ENCODE data around the gene WFS1. TPM values are rescaled to one million over a fixed set of nuclear protein-coding genes. Genes with fewer than 3 reads are reported as not detected.

Gene WFS1, protein sequence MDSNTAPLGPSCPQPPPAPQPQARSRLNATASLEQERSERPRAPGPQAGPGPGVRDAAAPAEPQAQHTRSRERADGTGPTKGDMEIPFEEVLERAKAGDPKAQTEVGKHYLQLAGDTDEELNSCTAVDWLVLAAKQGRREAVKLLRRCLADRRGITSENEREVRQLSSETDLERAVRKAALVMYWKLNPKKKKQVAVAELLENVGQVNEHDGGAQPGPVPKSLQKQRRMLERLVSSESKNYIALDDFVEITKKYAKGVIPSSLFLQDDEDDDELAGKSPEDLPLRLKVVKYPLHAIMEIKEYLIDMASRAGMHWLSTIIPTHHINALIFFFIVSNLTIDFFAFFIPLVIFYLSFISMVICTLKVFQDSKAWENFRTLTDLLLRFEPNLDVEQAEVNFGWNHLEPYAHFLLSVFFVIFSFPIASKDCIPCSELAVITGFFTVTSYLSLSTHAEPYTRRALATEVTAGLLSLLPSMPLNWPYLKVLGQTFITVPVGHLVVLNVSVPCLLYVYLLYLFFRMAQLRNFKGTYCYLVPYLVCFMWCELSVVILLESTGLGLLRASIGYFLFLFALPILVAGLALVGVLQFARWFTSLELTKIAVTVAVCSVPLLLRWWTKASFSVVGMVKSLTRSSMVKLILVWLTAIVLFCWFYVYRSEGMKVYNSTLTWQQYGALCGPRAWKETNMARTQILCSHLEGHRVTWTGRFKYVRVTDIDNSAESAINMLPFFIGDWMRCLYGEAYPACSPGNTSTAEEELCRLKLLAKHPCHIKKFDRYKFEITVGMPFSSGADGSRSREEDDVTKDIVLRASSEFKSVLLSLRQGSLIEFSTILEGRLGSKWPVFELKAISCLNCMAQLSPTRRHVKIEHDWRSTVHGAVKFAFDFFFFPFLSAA
- 3.7 TPM for total RNA-seq

DNA sequence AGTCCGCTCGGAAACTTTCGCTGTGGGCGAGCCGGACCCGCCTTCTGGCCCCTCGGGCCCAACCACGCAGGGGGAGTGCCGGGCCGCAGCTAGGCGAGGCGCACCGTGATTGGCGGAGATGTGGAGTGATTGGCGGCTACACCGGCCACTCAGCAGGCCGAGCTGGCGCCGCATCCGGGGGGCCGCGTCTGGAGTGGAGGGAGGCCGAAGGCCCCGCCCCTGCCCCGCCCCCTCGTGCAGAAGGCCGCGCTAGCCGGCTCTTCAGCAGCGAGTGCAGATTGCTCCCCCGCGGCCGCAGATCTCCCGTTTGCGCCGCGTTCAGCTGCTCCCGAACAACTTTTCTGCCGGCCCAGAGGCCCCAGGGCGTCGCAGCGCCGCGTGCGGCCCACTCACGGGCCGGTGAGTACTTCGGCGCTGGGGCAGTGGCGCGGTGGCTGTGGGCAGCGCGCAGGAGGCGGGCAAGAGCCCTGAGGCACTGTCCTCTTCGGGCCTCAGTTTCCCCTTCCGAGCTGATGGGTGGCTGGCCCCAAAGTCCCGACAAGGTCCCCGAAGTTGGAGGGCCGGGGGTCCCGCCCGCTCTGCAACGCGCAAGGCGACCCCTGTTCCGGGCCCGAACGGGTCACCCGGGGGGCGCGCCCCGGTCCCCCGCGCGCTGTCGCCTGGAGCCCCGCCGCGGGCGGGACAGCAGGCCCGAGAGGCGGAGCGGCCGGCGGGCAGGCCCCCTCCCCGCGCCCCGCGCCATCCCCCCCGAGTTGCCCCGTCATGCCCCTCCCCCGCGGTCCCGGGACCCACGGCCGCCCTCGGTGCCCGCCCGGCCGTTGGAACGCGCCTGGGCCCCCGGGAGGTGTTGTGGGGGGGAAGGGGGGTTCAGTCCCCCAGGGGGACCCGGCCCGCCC is at the start of gene WFS1:
WFS1 (plus strand) TSS at position 235 of the 896 bp plus-strand sequence. CDS start 7,606 bp downstream, outside the sequence.
- peak; percentile 100 for ATAC-seq

DNA sequence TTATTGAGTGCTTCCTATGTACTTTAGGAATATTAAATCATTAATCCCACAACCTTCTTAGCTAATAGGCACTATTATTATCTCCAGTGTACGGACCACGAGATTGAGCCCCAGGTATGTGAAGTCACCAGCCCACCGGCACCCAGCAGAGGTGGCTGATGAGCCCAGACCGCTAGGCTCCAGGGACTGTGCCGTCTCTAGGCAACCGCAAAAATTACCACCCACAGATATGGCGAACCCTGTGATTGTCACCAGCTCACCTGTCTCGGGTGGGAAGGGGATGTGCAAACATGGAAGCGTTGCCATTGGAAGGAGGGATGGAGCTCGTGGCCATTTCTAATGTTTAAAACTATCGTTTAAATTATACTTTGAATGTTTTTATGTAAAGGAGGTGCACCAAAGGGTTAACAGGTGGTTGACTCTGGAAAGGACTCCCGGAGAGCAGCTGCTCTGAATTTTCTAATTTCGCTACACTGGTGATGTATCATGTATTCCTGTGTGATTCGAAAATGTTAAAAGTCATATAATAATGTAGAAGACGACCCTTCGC is 48.3 kb upstream of the WFS1 start:
- no peak for ATAC-seq

DNA sequence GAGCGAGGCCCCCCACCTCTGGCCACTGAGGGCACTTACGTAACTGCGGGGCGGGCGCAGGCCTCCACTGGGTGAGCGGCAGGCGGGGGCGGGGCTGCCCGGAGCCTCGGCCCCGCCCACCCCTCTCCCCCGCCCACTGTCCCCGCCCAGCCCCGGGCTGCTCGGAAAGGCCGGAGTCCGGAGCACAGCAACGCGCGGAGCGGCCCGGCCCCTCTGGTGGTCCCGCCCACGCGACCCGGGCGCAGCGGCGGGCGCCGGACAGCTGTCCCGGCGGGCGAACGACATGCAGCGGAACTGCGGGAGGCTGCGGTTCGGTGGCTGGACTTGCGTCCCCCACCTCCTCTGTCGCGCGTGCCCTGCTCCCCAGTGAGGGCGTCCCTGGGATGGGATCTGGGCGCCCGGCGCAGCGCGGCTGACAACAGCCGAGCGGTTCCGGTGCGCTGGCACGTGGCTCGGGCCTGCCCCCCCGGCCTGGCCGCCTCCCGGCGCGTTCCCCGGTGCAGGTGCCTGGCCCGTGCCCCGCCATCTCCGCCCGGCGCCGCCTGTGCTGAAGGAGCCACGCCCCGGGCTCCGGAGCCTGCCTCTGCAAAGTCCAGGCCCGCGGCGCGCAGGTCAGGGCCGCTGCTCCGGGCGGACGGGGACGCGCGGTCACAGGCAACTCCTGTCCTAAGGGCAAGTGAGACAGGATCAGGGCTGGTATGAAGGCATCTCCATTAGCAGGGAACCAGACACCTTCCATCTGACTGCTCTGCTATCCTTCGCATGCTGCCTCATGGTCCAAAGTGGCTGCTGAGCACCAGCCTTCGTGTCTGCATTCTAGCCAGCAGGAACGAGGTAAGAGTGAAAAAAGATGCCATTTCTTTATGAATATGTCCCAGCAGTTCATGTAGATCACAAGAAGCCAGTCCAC is 47.5 kb upstream of the WFS1 start:
- ATAC-seq, result peak; percentile 65

- no peak for ATAC-seq
Measured at GRCh38 chr4:6222761-6223292, 46.8 kb upstream of the WFS1 start.

GRCh38 chr4:6224735-6225134 is 44.9 kb upstream of the WFS1 start:
- no peak for ATAC-seq

DNA sequence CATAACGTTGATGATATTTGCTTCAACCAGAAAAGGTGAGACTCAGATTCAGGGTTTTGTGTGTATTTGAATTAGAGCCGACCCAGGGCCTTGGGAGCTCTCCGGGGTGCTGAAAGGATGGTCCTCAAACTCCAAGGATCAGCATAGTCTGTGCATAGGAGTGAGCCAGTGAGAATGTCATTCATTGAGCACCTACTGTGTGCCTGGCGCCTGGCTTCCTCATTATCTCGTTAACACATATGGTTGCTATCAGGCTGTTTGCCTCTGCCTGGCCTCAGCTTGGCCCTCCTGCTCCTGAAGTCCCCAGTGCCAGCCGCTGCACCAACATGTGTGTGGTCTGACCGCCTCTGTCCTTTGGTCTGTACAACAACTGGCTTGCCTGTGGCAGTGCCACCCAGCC is 44.2 kb upstream of the WFS1 start:
- ATAC-seq, result no peak

- no peak for ATAC-seq
Measured at GRCh38 chr4:6226506-6226905, 43.1 kb upstream of the WFS1 start.

- ATAC-seq, result no peak
Measured at GRCh38 chr4:6227412-6228157, 42.1 kb upstream of the WFS1 start.

DNA sequence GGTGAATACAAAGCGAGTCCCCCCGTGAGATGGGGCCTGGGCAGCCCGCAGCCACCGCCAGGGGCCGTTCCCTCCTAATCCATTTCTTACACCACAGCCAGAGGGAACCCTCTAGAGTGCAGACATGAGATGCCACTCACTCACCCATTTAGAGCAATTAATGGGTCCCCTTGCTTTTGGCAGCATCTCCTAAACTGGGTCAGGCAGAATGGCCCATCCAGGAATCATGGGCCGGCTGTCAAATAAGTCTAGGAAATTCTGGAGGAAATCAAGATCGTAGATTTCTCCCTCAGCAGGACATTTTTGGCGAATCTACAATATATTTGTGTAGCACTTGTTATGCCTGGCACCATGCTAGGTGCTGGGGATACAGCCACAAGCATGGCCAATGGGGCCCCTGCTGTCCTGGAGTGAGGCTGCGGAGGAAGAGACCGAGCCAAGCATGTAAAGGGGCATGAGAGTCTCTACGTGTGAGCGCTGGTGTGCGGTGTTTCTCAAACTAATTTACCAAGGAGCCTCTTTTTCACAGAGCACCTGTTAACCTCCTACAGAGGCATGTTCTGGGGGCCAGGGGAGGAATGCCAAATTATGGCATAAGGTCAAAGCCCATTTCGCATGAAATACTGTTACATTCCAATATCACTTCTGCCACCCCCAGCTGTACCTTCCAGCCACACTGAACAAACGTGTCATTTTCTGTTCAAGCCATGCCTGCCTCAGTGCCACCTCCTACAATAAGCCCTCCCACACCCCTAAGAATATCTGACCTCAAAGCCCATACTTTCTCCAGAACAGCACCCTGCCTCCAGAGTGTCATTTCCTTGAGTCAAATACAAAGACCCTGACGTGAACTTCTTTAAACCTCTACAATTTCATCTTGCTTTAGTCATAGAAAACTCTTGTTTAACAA is 41.2 kb upstream of the WFS1 start:
- ATAC-seq, result no peak

DNA sequence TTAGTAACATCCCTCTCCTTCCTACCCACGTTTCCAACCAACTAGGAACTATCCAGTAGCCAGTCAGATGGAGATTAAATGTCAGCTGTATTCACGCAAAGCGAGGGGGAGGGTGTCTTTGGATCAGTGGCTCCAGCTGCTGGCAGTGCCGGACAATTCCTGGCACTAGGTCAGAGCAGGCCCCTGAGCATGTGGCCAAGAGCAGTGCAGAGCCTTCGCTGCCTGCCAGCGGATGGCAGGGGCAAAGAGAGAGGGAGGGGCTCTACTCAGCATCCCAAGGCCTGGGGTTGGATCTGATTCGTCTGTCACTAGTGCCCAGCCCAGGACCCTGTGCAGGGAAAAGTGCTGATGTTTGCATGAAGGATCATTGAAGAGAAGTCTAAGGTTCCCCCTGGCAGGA is 40.6 kb upstream of the WFS1 start:
- no peak for ATAC-seq

GRCh38 chr4:6229671-6230501 is 39.8 kb upstream of the WFS1 start:
- ATAC-seq, result no peak

GRCh38 chr4:6230502-6230785 is 39.2 kb upstream of the WFS1 start:
- no peak for ATAC-seq

DNA sequence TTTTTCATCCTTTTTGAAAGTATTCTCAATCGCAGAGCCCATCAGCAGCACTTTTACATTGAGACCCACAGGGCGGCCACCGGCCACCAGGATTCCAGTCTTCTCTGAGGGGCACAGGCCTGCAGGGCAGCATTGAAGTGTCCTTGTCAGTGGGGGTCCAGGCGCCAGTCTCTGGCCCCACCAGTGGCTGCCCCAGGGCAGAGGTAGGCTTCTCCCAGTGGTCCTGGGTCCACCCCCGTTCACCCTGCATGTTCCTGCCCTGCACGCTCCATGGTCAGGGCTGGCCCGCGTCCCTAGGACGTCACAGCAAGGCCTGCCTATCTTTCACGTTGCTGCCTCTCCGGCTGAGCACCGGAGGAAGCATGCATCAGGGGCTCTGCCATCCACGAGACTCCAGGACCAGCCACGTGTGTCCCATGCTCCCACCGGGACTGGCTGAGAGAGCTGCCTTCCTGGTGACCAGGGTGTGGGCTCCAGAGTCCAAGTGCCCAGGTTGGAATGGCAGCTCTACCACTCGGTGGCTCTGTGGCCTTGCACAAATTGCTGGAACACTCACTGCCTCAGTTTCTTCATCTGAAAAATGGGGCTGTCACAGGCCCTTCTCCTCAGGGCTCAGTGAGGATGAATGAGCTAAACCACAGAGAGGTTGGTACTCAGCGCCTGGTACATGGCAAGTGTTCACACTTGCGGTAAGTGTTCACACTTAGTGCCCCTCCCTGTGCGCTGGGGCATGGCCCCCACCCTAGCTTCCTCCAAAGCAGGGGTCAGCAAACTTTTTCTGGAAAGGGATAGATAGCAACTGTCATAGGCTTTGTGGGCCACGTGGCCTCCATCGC is 38.6 kb upstream of the WFS1 start:
- no peak for ATAC-seq

DNA sequence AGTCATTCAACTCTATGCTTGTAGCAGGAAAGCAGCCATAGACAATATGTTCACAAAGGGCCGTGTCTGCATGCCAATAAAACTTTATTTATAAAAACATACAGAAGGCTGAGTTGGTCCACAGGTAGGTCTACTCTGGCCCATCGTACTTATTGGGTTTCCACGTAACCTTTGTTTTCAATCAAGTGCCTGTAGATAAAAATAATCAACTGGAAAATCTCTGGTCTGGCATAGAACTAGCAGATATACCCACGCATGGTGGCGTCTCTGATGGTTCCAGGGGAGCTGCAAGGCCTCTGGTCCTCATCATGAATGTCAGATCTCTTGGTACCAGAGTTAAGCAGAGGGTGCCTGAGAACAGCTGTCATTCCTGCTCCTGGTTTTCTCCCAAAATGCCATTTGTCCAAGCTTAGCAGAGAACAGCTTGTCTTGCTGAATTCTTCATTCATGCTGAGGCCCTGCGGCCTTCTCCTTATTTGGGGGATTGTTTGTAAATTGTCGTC is 37.9 kb upstream of the WFS1 start:
- no peak for ATAC-seq

DNA sequence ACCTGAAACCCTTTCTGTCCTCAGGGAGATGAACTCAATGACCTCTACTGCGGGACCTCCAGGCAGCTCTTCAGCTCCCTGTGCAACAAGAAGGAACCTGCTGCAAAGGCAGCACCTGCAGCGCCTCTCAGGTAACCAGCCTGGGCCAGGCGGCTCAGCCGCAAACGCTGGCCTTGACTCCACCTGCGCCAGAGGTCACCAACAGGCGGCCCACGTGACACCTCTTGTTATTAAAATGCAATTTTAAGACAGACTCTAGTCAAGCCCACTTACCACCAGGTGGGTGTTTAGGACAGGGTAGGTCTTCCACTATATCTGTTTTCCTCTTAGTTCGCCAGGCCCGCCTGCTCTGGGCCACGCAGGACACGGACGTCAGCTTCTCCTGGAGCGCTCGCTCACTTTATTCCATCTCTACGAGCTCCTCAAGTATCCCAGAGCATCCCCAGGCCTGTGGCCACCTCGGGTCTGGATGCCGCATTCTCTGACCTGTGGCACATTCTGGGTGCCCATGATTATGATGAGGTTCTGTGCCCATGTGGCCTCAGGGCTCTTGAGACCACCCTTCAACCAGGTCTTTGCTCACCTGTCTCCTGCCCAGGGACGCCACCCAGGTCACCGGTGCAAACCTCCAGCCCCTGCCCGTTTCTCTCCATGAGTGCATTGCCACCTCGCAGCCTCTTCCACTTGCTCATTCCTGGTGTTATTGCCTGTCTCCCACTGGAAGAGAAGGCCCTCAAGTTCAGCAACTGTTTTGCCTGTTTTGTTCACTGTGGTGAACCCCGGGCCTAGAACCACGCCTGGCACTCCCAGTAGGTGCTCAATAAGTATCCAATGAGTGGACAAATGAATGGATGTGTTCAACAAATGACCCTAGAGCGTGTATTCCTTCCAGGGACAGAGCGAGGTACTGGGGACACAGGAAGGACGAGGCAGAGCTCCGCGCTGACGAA is 36.5 kb upstream of the WFS1 start:
- ATAC-seq, result no peak

- ATAC-seq, result no peak
Measured at GRCh38 chr4:6233929-6234328, 35.7 kb upstream of the WFS1 start.
